ENCODE data around the gene SEMA3G.

Gene SEMA3G

GRCh38 chr3:52394751-52395502 lies 50.0 kb downstream of the SEMA3G start:
- DNase-seq (ENCODE audit: low read depth) = no peak

DNA sequence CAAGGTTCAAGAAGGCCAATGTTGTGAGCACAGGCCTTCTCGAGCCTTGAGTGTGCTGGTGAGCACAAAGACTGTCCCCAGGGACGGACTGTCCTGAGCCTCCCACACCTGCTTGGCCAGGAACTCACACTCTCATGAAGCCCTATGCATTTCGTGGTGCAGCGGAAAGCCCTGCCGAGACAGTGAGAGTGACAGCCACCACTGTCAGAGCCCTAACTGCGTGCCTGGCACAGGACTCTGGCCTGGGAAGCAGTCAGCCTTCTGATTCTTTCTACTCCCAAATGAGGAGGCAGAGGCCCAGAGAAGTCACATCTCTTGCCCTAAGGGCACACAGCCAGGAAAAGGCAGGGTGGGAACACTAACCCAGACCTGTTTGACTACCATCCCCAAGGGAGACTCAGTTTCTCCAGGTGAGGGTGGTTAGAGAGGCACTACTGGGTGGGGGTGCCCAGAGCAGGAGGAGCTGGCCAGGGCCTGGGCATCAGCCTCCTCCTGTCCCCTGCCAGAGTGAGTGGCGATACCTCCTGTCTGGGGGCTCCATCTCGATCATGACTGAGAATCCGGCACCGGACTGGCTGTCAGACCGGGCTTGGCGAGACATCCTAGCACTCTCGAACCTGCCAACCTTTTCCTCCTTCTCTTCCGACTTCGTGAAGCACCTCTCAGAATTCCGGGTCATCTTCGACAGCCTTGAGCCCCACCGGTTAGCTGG lies 50.8 kb downstream of the SEMA3G start:
- DNase-seq (ENCODE audit: low read depth) = no peak

DNA sequence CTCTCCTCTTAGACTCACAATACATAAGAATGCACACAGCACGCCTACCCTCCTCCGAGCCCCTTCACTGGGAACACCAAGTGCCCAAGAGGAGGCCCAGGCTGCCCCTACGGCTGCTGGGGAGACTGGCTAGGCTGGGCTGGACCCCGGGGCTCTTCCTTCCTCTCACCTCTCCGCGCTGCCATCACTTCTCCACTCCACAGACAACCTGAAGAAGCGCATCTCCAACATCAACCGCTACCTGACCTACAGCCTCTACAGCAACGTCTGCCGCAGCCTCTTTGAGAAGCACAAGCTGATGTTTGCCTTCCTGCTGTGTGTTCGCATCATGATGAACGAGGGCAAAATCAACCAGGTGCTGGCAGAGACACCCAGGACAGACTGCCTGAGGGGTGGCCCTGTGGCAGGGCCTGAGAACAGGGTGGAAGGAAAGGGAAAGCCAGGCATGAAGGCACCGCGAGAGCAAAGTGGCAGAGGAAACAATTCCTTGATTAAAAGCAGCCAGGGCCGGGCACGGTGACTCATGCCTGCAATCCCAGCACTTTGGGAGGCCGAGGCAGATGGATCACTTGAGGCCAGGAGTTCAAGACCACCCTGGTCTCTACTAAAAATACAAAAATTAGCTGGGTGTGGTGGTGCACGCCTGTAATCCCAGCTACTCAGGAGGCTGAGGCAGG lies 51.6 kb downstream of the SEMA3G start:
- DNase-seq (ENCODE audit: low read depth) = no peak

GRCh38 chr3:52392216-52392930 lies 52.5 kb downstream of the SEMA3G start:
- no peak for DNase-seq (ENCODE audit: low read depth)

GRCh38 chr3:52391096-52391495 lies 53.8 kb downstream of the SEMA3G start:
- DNase-seq (ENCODE audit: low read depth) = no peak

- DNase-seq (ENCODE audit: low read depth) = no peak
These were observed 56.0 kb downstream of the SEMA3G start for GRCh38 chr3:52388933-52389332.

DNA sequence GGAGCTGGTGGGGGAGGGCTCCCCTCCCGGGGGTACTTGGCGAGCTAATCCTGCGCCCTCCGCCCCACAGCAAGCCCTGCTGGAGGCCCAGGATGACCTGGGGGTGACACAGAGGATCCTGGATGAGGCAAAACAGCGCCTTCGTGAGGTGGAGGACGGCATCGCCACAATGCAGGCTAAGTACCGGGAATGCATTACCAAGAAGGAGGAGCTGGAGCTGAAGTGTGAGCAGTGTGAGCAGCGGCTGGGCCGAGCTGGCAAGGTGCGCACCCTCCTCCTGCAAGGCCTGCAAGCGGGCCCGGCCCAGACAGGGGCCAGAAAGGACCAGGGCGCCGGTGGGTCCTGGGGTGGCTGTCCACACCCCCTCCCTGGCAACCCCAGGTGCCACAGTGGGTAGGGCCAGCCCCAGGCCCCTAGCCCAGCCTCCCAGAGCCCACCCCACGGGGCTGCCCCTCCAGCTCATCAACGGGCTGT lies 56.5 kb downstream of the SEMA3G start:
- DNase-seq (ENCODE audit: low read depth) = no peak

GRCh38 chr3:52387481-52387880 lies 57.4 kb downstream of the SEMA3G start:
- no peak for DNase-seq (ENCODE audit: low read depth)

GRCh38 chr3:52385157-52385556 lies 59.7 kb downstream of the SEMA3G start:
- DNase-seq (ENCODE audit: low read depth) = peak; percentile 3

GRCh38 chr3:52384019-52384761 lies 60.7 kb downstream of the SEMA3G start:
- DNase-seq (ENCODE audit: low read depth) = no peak

DNA sequence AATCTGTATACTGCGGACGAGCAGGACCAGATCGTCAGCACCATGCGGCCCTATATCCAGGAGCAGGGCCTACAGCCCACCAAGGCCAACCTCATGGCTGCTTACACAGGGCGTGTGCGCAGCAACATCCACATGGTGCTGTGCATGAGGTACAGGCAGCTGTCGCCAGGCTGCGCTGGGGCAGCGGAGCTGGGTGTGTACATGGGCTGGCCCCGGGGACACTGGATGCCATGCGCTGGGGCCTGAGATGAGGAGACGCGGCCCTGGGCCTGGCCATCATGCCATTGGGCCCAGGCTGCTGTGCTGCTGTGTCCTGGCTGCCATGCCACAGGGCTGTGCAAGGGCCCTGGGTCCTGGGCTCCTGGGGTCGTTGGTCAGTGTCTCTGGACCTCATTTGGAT lies 61.5 kb downstream of the SEMA3G start:
- DNase-seq (ENCODE audit: low read depth) = no peak
